Jurkat, Clone E6-1 (cell line): ENCODE measurements around the gene MLLT10.
"Not testable (repeated sequence)": the region's sequence is repeated elsewhere in the genome, so short reads cannot be mapped to it uniquely, and the experiment has no call there.

Source experiments
- DNase-seq: peaks from one replicate; pipeline ENCODE4 v3.0.0-alpha.2; 2011; ENCODE audit warnings: low read depth, low spot score
- H3K4me3 ChIP-seq: 2 replicates; pipeline ENCODE4 v1.5.1; 2011; ENCODE audit warnings: mild to moderate bottlenecking, low read length, control low read depth, moderate library complexity

The MLLT10 gene

GRCh38 chr10:21536874-21537273, 2.8 kb downstream of the MLLT10 start:
- H3K4me3 ChIP-seq = no peak overlapping the region
- DNase-seq = no peak

- DNase-seq, H3K4me3 ChIP-seq: not testable (repeated sequence)
These were observed 6.7 kb downstream of the MLLT10 start for GRCh38 chr10:21540701-21541100.

DNA sequence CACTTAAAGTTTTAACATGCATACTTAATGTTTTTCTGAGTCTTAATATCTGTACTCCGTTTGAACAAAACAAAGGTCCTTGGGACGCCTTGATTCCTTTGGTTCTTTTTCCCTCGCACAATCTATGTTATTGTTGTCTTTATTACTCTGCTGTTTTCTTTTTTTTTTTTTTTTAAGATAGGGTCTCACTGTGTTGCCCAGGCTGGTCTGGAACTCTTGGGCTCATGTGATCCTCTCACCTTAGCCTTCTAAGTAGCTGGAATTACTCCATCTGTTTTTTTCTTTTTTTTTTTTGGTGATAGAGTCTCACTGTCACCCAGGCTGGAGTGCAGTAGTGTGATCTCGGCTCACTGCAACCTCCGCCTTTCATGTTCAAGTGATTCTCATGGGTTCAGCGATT, 13.2 kb downstream of the MLLT10 start:
- no peak overlapping the region for H3K4me3 ChIP-seq
- no peak for DNase-seq

DNA sequence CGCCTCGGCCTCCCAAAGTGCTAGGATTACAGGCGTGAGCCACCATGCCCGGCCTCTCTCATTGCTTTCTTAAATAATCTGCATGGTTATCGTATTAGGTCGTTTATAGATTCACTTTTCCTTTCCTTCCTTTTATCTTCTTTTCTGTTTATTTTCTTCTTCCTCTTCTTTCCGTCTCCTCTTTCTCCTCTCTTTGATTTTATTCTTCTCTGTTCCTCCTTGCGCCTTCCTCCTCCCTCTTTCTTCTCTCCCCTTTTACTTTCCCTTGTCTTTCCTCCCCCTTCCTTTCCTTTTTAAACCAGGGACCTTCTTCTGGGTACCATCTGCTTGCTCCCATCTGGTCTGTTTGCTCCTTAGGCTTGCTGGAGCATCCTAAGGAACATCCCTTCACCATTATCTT, 18.6 kb downstream of the MLLT10 start:
- H3K4me3 ChIP-seq = no peak overlapping the region
- no peak for DNase-seq

- DNase-seq = no peak
- H3K4me3 ChIP-seq = no peak overlapping the region
These were observed 22.5 kb downstream of the MLLT10 start for GRCh38 chr10:21556527-21556926.

- DNase-seq, H3K4me3 ChIP-seq: not testable (repeated sequence)
These were observed 25.0 kb downstream of the MLLT10 start for GRCh38 chr10:21558984-21559383.

DNA sequence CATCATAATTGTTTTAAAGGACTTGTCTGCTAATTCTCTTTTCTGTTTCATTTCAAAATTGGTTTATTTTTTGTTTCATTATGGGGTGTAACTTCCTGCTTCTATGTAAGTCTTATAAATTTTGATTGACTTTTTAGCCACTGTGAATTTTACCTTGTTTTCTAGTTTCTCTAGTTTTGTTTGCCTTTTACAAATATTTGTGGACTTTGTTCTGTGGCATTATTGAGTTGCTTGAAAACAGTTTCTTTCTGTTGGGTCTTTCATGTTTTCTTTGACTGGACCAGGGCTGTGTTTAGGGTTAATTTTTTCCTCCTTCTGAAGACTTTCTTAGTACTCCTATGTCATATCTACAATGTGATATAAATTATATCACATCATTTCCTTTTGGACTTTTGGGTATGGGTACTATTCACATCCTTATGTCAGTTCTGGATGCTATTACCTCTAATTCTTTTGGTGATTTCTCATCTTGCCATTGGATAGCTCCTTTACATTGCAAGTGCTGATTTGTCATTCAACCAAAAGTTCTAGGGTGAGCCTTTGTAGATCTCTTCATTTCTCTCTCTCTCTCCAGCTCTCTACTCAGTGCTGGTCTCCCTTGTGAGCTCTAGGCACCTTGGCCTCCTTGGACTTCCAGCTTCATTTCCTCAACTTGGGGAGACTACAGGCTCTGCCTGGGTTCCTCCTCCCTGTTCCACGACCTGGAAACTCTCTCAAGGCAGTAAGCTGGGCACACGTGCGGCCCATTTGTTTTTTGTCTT, 36.9 kb downstream of the MLLT10 start:
- DNase-seq = no peak
- H3K4me3 ChIP-seq = no peak overlapping the region

DNA sequence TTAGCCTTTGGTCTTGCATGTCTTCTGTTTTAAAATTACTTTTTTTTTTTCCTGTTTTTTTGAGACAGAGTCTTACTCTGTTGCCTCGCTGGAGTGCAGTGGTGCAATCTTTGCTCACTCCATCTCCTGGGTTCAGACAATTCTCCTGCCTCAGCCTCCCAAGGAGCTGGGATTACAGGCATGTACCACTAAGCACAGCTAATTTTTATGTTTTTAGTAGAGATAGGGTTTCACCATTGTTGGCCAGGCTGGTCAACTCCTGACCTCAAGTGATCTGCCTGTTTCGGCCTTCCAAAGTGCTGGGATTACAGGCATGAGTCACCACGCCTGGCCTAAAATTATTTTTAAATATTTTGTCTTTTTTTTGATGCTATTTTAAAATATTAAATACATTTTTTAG, 38.5 kb downstream of the MLLT10 start:
- DNase-seq = no peak

GRCh38 chr10:21574514-21574913, 40.5 kb downstream of the MLLT10 start:
- not testable (repeated sequence) for H3K4me3 ChIP-seq, DNase-seq

More for the DNA sequence above, 38.5 kb downstream of the MLLT10 start:
- H3K4me3 ChIP-seq = no peak overlapping the region

GRCh38 chr10:21579291-21579690, 45.3 kb downstream of the MLLT10 start:
- no peak for DNase-seq
- H3K4me3 ChIP-seq = no peak overlapping the region

DNA sequence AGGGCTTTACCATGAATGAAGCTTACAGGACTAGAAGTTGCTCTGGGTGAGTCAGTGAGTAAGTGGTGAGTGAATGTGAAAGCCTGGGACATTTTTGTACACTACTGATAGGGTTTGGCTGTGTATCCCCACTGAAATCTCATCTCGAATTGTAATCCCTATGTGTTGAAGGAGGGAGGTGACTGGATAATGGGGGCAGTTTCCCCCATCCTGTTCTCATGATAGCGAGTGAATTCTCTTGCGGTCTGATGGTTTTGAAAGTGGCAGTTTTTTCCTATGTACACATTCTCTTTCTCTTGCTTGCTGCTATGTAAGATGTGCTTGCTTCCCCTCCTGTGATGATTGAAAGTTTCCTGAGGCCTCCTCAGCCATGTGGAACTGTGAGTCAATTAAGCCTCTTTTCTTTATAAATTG, 47.4 kb downstream of the MLLT10 start:
- not testable (repeated sequence) for DNase-seq, H3K4me3 ChIP-seq

- no peak overlapping the region for H3K4me3 ChIP-seq
- DNase-seq = no peak
These were observed 51.0 kb downstream of the MLLT10 start for GRCh38 chr10:21584834-21585530.

DNA sequence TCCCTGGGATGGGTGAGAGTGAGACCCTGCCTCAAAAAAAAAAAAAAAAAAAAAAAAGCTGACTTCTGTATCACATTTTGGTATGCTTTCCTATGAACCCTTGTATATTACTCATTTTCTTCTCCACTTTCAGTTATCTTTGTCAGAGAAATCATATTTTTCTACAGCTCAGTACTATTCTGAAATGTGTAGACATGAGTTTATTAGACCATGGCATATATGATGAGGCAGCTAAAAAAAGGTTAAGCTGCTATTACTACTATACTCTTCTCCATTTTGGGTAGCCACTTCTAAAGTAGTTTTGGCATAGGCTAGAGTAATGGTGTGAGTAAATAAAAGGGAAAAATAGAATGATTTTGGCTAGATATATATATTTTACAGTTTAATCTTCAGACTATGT, 53.4 kb downstream of the MLLT10 start:
- no peak for DNase-seq
- no peak overlapping the region for H3K4me3 ChIP-seq

DNA sequence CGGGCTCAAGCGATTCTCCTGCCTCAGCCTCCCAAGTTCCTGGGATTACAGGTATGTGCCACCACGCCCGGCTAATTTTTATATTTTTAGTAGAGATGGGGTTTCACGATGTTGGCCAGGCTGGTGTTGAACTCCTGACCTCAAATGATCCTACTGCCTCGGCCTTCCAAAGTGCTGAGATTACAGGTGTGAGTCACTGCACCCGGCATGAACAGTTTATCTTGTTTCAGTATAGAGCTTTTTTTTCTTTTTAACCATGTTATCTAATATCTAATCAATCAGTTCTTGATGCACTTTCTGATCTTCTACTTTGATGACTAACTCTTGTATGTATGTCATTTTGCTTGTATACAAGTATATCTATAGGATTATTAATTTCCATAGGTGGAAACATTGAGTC, 54.1 kb downstream of the MLLT10 start:
- DNase-seq, H3K4me3 ChIP-seq: not testable (repeated sequence)

DNA sequence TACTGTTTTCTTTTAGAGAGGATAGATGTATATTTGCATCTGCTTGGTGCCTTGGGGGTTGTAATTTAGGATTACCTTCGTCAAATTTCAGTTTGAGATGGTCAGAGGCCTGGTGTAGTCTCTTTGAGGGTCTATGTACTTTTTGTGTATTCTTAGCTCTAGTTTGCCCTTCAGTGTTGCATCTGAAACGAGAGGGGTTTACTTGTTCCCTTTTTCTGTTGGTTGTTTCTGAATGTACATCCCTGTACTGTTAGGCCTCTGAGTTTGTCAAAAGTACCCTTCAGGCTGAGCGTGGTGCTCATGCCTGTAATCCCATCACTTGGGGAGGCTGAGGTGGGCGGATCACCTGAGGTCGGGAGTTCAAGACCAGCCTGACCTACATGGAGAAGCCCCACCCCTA, 60.0 kb downstream of the MLLT10 start:
- H3K4me3 ChIP-seq = no peak overlapping the region
- no peak for DNase-seq

DNA sequence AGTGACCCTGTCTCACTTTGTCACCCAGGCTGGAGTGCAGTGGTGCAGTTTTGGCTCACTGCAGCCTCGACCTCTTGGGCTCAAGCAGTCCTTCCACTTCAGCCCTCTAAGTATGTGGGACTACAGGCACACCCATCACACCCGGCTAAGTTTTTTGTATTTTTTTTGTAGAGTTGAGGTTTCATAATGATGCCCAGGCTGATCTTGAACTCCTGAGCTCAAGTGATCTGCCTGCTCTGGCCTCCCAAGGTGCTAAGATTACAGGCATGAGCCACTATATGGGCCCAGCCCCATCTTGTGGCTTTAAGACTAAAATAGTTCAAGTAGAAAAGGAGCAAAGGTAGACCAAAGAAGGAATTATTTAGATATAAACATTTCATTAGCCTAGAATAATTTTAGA, 65.5 kb downstream of the MLLT10 start:
- no peak overlapping the region for H3K4me3 ChIP-seq
- DNase-seq = no peak

DNA sequence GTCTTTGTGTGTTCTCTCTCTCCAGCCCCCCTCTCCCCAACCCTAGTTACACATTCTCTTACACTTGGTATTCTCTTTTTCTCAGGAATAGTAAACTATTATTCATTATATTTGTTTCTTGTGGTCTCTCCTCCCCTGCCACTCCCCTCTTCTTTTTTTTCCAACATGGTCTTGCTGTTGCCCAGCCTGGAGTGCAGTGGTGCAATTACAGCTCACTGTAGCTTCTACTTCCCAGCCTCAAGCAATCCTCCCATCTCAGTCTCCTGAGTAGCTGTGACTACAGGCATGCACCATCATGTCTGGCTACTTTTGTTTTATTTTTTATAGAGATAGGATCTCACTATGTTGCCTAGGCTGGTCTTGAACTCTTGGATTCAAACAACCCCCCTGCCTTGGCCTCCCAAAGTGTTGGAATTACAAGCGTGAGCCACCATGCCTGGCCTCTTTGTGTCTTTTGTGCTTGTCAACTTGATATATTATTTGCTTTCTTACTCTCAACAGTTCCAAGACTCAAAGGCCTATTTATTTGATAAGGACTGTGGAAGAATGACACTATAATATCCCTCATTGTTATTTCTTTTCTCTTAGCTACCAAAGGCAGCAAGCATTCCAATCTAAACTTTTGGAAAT, 66.9 kb downstream of the MLLT10 start:
- H3K4me3 ChIP-seq = no peak overlapping the region
- no peak for DNase-seq

GRCh38 chr10:21602313-21602712, 68.3 kb downstream of the MLLT10 start:
- DNase-seq = no peak

GRCh38 chr10:21603721-21604120, 69.7 kb downstream of the MLLT10 start:
- H3K4me3 ChIP-seq = no peak overlapping the region
- DNase-seq = no peak

More at GRCh38 chr10:21602313-21602712, 68.3 kb downstream of the MLLT10 start:
- no peak overlapping the region for H3K4me3 ChIP-seq

DNA sequence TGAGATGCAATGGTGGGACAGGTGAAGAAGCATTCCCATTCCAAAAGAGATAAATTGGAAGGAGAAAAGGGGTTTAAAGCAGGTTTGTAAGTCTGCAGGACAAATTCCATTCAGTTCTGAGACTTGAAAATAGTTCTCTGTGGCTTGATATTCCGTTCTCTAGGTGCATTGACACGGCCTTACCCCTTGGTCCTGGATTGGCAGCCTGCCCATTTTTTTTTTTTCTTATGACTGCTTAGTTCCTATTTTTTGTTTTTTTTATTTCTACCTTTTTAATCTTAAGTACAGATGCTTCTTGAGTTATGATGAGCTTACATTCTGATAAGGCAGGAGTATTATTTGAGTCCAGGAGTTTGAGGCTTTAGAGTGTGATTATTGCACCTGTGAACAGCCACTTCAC, 70.6 kb downstream of the MLLT10 start:
- DNase-seq = no peak
- H3K4me3 ChIP-seq = no peak overlapping the region
